A549 (cell line): Measurements from ENCODE around the gene IGF1R.

ENCODE experiments used
- CHD2 ChIP-seq: fragments of 150-350 bp; IDR thresholded peaks from 2 replicates; pipeline ENCODE4 v1.6.1; 2014; ENCODE audit warnings: low read length; ENCODE audit not compliant: partially characterized antibody
- FOSL2 ChIP-seq, 2 experiments: fragments of 450-650 bp in 1 of 2; fragments of >200 bp in 1 of 2; sonication (Bioruptor Twin) in 1 of 2; formaldehyde crosslinking; IDR thresholded peaks; 2 replicates each; pipeline versions ENCODE4 v1.5.0 to v1.6.1; 2016 to 2020; ENCODE audit warnings: mild to moderate bottlenecking in 1 of 2, moderate library complexity in 1 of 2
- POLR2AphosphoS2 ChIP-seq: conservative IDR thresholded peaks from 2 replicates; pipeline ENCODE4 v1.6.1; 2012; ENCODE audit warnings: low read length, improper control_type of control experiment, inconsistent platforms

DNA sequence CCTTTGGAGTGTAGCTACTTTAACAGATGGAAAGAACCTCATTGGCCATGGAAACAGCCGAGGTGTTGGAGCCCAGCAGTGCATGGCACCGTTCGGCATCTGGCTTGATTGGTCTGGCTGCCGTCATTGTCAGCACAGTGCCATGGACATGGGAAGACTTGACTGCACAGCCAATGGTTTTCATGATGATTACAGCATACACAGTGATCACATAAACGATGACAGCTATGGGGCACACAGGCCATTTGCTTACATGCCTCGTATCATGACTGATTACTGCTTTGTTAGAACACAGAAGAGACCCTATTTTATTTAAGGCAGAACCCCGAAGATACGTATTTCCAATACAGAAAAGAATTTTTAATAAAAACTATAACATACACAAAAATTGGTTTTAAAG is 315.1 kb downstream of the IGF1R start:
- no peak for TF ChIP-seq FOSL2 (IDR thresholded peaks at IDR 0.05)
- no peak for TF ChIP-seq FOSL2 (CRISPR knock-in tag; IDR thresholded peaks at IDR 0.05)
- no peak for TF ChIP-seq POLR2AphosphoS2
- no peak for TF ChIP-seq CHD2
